ENCODE results near the gene WDFY4. TPM values are rescaled to one million over a fixed set of nuclear protein-coding genes. Genes with fewer than 3 reads are reported as not detected.

WDFY4 gene
- total and polyA plus RNA-seq, 8 donors, result 2.8 to 23.6 (median 4.8) TPM

GRCh38 chr10:48937796-48938195, 253.1 kb downstream of the WDFY4 start:
- H3K9me3 ChIP-seq, result no peaks in the 10 kb centered on the region
- TF ChIP-seq CTCF (IDR thresholded peaks at IDR 0.05), result no peak

GRCh38 chr10:48938281-48938680, 253.6 kb downstream of the WDFY4 start:
- Histone ChIP-seq H3K27ac (no peak overlapping the region), H3K27me3 (no peaks in the 10 kb centered on the region), H3K4me1 (no peaks in the 10 kb centered on the region), H3K36me3 (no peaks in the 10 kb centered on the region), H3K4me3 (no peak overlapping the region), H3K9me3 (no peaks in the 10 kb centered on the region)
- intact Hi-C loops (cut with DNase I), result no loop called here
- no peak for TF ChIP-seq CTCF (IDR thresholded peaks at IDR 0.05)
- no peak for DNase-seq
- ATAC-seq, result no peak

More at GRCh38 chr10:48937796-48938195, 253.1 kb downstream of the WDFY4 start:
- Histone ChIP-seq H3K27ac (no peak overlapping the region), H3K4me3 (no peak overlapping the region), H3K27me3 (no peaks in the 10 kb centered on the region), H3K4me1 (no peaks in the 10 kb centered on the region), H3K36me3 (no peaks in the 10 kb centered on the region)
- intact Hi-C loops (cut with DNase I), result no loop called here
- ATAC-seq (no peak), DNase-seq (no peak)

GRCh38 chr10:48938990-48939536, 254.4 kb downstream of the WDFY4 start:
- intact Hi-C loops (cut with DNase I), result no loop called here
- Histone ChIP-seq H3K36me3 (no peaks in the 10 kb centered on the region), H3K27ac (no peak overlapping the region), H3K4me1 (no peaks in the 10 kb centered on the region), H3K27me3 (no peaks in the 10 kb centered on the region), H3K9me3 (no peaks in the 10 kb centered on the region), H3K4me3 (no peak overlapping the region)
- DNase-seq, result no peak
- ATAC-seq, result no peak
- TF ChIP-seq CTCF (IDR thresholded peaks at IDR 0.05), result no peak

- H3K9me3 ChIP-seq, result no peaks in the 10 kb centered on the region
- H3K36me3 ChIP-seq, result no peaks in the 10 kb centered on the region
- no peak within 1 kb of the TSS for H3K4me3 ChIP-seq
- no peaks in the 10 kb centered on the region for H3K4me1 ChIP-seq
- intact Hi-C loops (cut with DNase I), result no loop called here
- ATAC-seq (no peak), DNase-seq (no peak)
- TF ChIP-seq CTCF (IDR thresholded peaks at IDR 0.05), result no peak
- no peaks in the 10 kb centered on the region for H3K27me3 ChIP-seq
- no peak within 1 kb of the TSS for H3K27ac ChIP-seq
Observed at GRCh38 chr10:48939790-48940325, 255.2 kb downstream of the WDFY4 start, which contains the start of gene LRRC18. Gene LRRC18 (minus strand): TSS chr10:48939840. CDS start chr10:48914155, 25,685 bp downstream.

- no peaks in the 10 kb centered on the region for H3K27me3 ChIP-seq
- intact Hi-C loops (cut with DNase I), result no loop called here
- H3K27ac ChIP-seq, result no peak overlapping the region
- H3K36me3 ChIP-seq, result no peaks in the 10 kb centered on the region
- no peaks in the 10 kb centered on the region for H3K4me1 ChIP-seq
- TF ChIP-seq CTCF (IDR thresholded peaks at IDR 0.05), result no peak
- ATAC-seq (no peak), DNase-seq (no peak)
- no peak overlapping the region for H3K4me3 ChIP-seq
- H3K9me3 ChIP-seq, result no peaks in the 10 kb centered on the region
Observed at GRCh38 chr10:48940372-48940771, 255.7 kb downstream of the WDFY4 start.

Data from left lung (tissue), 10 donors.